Measurements from ENCODE around the gene TMEM183A.
"Not testable (repeated sequence)": the region's sequence is repeated elsewhere in the genome, so short reads cannot be mapped to it uniquely, and the experiment has no call there.

Gene TMEM183A

DNA sequence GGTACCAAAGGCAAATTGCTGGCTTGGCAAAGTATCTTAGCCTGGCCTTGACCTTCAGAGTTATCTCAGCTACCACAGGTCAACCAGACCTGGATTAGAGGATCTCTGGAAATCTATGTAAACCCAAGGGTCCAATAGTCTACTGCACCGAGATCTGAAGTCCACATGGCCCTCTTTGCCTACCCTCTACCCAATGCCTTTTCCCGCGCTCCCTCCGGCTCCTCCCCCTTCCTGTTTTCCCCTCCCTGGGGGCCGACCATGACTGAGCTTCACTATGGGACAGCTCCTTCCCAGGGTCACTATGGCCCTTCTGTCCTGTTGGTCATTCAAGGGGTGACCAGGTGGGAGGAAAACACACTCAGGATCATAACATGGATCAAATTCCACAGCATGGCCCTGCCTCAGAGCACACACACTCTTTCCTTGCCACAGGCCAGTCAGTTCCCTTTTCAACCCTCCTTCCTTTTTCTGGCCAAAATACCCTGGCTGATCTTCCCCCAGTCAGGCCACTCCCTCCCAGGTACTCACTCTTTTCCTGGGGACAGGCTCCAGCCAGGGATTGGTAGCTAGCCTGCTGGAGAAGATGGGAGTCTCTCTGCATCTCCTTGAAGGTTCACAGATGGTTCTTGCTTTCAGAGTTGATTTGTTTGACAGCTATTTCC lies 19.1 kb upstream of the TMEM183A start:
- DNase-seq = no peak

DNA sequence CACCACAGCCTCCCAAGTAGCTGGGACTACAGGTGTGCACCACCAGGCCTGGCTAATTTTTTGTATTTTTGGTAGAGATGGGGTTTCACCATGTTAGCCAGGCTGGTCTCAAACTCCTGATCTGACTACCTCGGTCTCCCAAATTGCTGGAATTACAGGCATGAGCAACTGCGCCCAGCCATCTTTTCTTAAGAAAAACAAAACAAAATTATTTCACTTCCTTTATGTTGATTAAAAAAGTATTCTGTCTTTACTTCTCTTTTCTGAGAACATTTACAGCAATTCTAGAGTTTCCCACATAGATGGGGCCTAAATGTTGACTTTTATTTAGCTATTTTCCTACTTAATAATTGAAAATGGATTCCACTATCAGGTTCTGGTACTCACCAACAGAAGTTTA lies 17.3 kb upstream of the TMEM183A start:
- no peak for DNase-seq

DNA sequence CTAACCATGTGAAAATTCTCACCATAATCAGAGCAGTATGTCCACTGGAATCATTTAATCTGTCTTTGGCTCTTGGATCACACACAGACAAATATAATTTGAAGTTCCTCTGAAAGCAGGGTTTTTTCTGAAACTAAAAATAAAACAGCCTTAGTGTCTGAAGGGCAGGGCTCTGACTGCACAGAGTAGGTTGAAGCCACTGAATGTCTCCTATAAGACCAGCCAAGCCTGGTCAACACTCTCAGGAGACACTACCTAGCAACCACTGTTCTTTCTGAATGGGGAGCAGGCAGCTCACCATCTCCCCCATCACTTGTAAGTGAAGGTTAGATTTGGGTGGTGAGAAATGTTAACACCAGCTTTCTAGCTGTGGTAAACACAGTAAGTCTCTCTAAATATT lies 16.1 kb upstream of the TMEM183A start:
- no peak for DNase-seq

DNA sequence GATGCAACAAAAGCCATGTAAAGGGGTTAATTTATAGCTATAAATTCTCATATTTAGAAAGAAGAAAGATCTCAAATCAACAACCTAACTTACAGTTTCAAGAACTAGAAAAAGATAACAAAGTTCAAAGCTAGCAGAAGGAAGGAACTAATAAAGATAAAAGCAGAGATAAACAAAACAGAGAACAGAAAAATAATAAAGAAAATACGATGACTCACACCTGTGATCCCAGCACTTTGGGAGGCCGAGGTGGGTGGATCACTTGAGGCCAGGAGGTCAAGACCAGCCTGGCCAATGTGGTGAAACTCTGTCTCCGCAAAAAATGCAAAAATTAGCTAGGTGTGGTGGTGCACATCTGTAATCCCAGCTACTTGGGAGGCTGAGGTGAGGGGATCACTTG lies 12.4 kb upstream of the TMEM183A start:
- no peak for DNase-seq

DNA sequence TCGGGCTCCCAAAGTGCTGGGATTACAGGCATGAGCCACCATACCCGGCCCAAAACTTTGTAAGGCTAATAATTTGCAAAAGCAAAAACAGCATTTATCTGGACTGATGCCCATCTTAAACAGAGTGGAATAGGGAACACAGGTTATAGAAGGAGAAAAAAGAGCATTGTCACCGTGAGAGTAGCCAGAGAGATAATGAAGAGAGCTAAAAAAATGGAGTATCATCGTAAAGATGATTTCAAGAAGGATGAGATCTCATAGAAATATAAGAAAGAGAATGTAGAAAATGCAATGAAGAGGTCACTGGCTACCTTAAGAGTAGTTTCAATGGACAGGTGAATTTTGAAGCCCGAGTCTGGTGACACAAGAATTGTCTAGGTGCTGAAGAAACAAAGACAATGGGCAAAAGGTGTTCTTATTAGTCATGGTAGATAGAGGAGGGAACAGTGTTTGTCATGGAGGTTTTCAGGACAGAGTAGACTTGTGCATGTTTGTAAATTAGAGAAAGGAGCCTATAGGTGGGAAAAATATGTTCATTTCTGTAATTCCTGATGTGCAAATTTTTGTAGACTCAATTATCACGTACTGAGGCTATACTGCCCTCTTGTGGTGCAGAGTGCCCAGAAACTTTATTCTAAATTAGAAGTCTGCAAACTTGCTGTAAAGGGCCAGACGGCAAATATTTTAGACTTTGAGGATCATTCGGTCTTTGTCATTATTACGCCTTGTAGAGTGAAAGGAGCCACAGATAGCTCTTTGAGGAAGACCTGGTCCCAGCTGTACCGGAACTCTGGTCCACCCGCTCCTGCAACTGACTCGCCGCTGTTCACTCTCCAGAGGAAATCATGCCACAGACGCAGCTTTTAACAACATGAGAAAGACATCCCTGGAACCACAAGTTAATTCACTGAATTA lies 8.1 kb upstream of the TMEM183A start:
- peak; percentile 41 for DNase-seq

DNA sequence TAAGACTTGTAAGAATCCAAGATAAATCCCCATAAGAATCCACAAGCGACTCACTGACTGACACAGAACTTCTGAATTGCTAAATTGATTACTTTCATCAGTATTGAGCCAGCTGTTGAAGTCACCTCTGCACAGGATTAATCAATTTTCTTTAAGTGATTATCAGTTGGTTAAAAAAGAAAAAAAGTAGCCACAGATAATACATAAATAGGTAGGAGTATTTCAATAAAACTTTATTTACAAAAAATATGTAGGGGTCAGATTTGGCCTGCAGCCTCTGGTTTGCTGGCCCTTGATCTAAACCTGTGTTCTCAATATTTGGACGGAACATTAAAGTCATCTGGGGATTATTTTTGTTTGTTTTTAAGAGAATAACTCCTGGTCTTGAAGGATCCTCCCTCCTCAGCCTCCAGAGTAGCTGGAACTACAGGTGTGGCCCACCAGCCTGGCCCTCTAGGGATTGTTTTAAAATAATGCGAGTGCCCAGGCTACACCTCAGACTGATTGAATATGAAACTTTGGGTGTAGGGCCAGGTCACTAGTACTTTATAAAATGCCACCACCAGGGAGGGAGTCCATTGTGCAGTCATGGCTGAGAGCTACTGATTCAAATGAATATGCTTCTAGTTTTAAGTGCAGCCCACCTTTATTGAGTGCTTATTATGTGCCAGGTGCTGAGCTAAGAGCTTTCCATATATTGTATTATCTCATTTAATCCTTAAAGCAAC lies 6.8 kb upstream of the TMEM183A start:
- no peak for DNase-seq

DNA sequence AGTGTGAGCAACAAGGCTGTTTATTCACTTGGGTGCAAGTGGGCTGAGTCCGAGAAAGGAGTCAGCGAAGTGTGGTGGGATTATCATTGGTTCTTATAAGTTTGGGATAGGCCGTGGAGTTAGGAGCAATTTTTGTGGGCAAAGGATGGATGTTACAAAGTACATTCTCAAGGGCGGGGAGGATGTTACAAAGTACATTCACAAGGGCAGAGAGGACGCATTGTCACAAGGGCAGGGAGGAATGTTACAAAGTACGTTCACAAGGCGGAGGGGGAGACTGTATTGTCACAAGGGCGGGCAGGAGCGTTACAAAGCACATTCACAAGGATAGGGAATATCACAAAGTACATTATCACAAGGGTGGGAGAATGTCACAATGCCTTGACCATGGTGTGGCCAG lies 5.2 kb upstream of the TMEM183A start:
- DNase-seq = no peak

DNA sequence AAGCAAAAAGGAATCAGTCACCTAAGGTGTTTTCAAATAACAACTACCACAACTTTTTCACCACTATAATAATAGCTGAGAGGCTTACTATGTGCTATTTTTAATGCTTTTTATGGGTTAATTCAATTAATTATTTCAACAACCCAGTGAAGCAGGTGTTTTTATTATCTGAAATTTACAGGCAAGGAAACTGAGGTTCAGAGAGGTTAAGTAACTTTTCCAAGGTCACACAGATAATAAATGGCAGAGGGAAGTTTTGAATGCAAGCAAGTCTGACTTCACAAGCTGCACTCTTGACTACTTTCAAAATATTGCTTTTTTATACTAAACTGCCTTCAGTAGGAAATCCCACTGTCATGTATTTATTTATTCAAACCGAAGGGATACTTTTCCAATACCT lies 4.2 kb upstream of the TMEM183A start:
- no peak for DNase-seq

DNA sequence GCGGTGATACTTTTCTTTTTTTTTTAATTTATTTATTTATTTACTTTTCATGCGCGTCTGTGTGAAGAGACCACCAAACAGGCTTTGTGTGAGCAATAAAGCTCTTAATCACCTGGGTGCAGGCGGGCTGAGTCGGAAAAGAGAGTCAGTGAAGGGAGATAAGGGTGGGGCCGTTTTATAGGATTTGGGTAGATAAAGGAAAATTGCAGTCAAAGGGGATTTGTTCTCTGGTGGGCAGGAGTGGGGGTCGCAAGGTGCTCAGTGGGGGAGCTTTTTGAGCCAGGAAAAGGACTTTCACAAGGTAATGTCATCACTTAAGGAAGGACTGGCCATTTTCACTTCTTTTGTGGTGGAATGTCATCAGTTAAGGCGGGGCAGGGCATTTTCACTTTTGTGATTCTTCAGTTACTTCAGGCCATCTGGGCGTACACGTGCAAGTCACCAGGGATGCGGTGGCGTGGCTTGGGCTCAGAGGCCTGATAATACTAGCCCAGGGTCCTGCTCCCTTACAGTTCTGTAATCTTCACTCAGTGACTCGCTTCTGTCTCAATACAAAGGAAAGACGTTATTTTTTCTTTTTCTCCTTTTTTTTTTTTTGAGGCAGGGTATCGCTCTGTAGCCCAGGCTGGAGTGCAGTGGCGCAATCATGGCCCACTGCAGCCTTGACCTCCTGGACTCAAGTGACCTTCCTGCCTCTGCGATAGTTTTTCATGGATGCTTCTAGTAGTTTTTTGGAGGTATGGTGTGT lies 1.6 kb upstream of the TMEM183A start:
- not testable (repeated sequence) for DNase-seq

DNA sequence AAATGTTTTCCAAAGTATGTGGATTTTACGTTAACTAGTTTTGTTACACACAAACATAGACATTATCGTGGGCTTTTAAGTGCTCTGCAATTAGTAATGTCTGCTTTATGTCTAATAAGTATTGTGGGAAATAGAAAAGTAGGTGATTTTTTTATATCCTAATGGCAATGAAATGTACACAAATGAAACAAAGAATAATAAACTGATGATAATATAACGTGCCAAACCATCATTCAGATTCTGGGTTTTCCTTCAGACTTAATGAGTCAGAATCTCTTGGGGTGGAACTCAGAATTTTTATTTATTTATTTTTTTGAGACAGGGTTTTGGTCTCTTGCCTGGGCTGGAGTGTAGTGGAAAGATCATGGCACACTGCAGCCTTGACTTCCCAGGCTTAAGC lies 2.0 kb downstream of the TMEM183A start:
- DNase-seq = no peak

DNA sequence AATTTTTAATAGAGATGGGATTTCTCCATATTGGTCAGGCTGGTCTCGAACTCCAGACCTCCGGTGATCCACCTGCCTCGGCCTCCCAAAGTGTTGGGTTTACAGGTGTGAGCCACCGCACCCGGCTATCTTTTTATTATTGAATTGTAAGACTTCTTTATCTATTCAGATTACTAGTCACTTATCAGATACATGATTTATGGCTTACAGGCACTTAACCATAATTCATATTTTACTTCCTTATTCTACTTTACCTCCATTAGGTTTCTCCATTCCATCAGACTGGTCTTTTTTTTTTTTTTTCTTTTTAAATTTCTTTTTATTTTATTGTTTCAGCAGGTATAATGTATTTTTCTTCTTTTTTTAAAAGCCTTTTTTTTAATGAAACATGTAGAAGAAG lies 4.4 kb downstream of the TMEM183A start:
- no peak for DNase-seq

DNA sequence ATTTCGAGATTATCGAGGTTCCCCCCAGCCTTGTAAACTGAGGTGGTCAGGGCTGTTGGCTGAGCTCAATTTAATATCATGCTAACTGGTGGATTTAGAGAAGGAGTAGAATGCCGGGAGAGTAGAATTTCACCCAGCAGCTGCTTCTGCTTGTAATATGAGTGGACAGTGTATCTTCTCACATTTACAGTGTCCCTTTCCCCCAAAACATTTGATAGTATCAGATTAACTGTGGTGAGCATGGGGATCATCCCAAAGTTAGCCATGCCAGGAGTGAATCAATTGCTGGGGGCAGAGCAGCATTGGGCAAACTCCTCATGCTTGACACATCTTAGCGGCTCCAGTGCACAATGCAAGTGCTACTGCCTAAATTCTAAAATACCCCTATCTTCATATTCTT lies 9.9 kb downstream of the TMEM183A start:
- no peak for DNase-seq

DNA sequence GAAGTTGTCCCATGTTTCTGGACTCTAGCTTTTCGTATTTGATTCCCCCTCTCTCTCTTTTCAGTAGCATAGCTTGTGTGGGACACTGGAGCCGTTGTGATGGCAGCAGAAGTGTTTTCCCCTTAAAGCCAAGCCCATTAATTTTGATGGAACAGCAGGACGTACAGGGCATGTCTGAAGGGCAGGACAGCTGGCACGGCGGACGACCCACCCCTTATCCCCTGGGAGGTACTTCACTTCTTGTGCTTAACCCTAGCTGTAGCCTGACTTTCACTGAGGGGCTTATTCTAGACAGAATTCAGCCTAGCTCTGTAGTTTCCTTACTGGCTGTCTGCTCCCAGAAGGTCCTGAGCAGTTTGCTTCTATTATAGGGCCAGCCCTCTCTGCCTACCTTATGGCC lies 10.5 kb downstream of the TMEM183A start:
- DNase-seq = no peak

DNA sequence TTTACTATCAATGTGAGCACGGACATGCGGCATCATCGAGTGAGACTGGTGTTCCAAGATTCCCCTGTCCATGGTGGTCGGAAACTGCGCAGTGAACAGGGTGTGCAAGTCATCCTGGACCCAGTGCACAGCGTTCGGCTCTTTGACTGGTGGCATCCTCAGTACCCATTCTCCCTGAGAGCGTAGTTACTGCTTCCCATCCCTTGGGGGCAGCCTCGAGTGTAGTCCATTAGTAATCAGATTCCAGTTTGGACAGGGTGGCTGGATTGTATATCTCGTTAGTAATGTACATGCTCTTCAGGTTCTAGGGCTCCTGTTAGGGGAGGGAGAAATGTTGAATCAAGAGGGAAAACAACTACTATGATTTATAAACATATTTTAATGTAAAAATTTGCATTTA lies 15.7 kb downstream of the TMEM183A start:
- DNase-seq = not testable (repeated sequence)

DNA sequence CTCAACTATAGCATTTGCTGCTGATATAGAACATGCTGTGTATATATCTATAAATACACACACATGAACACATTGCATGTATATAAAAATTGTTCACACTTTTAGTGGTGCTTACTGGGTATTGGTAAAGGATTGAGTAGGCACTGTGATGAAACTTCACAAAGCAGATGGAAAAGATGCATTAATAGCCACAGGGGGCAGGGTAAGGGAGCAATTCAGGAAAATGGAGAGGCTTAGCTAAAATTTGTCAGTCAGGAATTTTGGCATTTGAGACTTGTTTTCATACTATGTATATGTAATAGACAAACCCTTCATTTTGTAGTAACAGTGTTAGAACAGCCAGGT lies 18.5 kb downstream of the TMEM183A start:
- DNase-seq = no peak

DNA sequence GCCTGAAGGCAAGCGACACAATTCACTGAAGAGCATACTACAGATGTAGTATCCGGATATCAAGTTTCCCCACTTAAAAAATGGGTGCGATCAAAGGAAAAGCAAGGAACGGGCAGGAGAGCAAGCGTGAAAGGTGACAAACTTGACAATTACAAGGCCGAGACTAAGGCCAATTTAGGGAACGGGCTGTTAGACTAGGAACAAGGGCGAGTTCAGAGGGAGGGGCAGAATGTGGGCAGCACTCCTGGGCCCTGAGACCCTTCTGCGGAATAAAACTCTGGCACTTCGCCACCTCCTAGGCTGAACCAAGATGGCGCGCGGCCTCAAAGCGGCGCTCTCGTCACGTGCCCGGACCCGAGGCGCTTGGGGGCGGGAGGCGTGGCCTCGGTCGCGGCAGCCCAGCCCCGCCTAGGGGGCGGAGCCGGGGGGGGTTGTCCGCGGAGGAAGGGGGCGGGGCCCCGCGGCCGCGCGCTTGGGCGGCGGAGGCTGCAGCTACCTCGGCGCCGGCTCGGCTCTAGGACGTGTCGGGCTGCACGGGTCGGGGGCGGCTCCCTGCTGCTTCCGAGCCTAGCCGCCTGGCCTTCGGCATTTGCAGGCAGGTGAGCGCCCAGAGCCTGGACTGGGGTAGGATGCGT lies 19.0 kb downstream of the TMEM183A start, which contains the start of gene PPFIA4:
PPFIA4 (plus strand) TSS at position 461 of the 635 bp plus-strand sequence. CDS start 12,518 bp downstream, outside the sequence.
- peak; percentile 88 for DNase-seq

DNA sequence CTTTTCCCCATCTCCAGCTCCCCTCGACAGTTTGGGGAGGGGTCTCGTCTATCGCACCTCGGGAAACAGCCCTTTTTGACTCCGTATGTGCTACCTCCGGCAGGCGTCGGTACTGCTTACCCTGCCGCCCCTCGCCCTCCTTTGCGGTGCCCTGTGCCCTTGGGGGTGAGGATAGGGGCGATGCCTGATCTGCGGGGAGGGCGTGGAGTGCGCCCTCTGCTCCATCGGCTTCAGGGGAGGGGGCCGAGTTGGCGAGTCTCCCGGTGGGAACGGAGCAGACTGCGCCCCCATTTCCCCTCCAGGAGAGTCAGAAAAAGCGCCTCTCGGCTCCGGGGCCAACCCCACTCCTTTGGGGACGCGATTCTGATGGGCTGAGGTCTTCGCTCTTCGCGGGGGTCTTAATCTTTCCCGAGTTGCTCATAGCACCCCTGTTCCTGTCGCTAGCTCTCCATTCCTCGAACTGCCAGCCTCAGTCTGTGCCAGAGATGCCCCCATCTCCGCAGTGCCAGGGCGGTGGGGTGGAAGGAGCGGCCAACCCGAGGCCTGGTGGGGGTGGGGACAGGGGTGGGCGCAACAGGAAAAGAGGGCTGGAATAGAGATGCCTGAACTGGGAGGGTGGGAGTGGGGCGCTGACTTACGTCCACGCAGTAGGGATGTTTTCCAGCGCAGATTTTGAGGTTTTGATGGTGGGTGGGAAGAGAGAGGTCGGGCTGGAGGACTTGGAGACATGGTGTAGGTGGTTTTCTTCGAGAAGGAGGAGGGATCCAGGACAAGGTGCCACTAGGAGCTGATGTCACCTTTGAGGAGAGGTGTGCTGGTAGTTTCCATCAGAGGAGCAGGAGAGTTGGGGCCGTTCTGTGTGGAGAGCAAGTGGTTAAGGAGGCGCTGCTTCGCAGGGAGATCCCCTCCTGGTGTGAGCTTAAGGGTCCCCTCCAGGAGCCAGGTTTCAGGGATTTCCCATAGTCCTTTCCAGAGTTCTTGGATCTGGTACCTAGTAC lies 19.8 kb downstream of the TMEM183A start:
- no peak for DNase-seq

DNA sequence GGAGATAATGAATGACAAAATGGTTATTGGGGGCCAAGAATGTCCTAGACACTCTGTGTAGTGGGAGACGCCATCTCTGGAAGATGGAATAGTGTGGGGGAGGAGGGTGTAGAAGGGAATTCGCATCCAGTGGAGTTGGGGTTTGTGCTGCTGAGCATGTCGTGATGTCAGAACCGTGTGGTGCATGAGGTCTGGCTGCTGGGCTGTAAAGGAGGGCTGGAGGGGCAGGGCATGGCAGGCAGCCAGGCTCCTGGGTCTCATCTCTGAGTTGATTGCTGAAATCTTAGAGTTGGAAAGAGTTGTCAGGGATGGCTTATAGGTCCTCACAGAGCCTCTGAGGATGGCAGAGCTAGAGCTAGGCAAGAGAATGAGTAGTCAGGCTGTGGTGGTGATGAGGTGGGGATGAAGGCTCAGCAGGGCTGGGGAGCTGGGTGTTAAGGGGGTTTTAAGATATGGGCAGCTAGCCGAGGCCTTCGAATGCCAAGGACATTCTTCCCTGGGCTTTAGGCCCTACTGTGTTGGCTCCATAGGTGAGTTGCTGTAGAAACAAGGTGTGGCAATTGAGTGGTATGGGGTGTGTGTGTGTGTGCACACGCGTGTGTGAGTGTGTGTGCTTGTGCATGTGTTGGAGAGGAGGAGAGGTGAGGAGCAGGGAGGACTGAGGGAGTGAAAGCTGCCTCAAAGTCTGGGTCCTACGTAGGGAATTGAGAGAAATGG lies 21.1 kb downstream of the TMEM183A start:
- no peak for DNase-seq

DNA sequence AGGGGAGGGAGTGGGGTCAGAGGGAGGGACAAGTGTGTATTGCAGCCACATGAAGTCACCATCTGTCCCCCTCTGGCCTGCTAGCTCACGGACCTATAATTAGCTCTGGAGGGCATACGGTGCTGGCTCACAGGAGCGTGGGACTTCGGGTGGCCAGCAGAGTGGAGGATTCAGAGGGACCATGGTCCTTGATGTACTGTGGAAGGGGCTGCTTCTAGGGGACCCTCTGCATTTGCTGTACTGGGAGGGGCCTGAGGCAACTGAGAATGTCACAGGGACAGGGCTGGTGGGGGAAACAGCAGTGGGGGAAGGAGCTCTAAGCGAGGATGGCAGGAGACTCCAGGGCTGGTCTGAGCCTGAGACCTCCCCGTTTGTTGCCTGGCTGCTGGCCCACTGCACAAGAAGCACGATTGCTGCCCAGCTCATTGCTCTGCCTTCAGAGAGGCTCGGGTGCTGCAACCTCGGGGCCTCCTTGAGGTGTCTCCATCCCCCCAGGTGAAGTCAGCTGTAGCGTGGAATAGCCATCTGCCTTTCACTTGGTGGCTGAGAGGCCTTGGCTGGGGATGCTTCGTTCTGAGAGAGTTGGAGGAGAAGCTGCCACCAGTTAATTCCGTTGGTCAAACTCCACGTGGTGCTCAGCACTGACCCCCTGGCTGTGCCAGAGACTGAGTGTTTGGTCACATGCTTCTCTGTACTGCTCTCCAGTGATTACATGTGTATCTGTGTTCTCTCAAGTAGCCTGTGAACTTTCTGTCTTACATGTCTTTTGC lies 21.8 kb downstream of the TMEM183A start:
- DNase-seq = no peak
